ENCODE measurements around the gene RAP1B.
A peak's percentile ranks its signal among the peaks of the same experiment; 100 is the strongest.
"Not testable (repeated sequence)": the region's sequence is repeated elsewhere in the genome, so short reads cannot be mapped to it uniquely, and the experiment has no call there.

RAP1B gene

GRCh38 chr12:68637439-68637838 is 26.7 kb downstream of the RAP1B start:
- not testable (repeated sequence) for DNase-seq

- DNase-seq, result no peak
Measured at GRCh38 chr12:68638171-68638570, 27.5 kb downstream of the RAP1B start.

GRCh38 chr12:68638721-68639395 is 28.2 kb downstream of the RAP1B start:
- no peak for DNase-seq

- no peak for DNase-seq
Measured at GRCh38 chr12:68639396-68639767, 28.7 kb downstream of the RAP1B start.

- peak; percentile 26 for DNase-seq
Measured at GRCh38 chr12:68641138-68641537, 30.4 kb downstream of the RAP1B start.

- no peak for DNase-seq
Measured at GRCh38 chr12:68646484-68646883, 35.8 kb downstream of the RAP1B start.

- no peak for DNase-seq
Measured at GRCh38 chr12:68647507-68647906, 36.8 kb downstream of the RAP1B start.

- no peak for DNase-seq
Measured at GRCh38 chr12:68648179-68648578, 37.5 kb downstream of the RAP1B start.

DNA sequence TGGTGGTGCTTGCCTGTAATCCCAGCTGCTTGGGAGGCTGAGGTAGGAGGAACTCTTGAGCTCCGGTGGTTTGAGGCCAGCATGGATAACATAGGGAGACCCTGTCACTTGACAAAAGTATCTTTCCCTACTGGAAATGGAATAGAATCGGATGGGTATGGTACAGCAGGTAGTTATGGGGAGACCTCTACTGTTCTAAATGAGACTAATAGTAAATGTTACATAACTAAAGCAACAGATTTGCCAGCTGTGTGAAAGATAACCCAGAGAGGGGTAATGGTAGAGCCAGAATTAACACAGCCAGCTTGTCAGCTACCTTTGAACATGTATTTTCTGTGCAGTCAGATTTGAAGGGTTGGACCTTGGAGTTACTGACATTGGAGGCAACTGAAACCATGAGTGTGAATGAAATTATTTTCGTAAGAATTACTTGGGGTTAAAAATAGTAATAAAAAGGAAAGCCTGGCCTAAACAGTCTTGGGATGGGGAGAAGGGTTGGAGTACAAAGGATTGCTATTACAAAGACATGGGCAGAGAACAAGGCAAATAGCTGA is 54.4 kb downstream of the RAP1B start:
- DNase-seq, result no peak

GRCh38 chr12:68667291-68667690 is 56.6 kb downstream of the RAP1B start:
- no peak for DNase-seq

DNA sequence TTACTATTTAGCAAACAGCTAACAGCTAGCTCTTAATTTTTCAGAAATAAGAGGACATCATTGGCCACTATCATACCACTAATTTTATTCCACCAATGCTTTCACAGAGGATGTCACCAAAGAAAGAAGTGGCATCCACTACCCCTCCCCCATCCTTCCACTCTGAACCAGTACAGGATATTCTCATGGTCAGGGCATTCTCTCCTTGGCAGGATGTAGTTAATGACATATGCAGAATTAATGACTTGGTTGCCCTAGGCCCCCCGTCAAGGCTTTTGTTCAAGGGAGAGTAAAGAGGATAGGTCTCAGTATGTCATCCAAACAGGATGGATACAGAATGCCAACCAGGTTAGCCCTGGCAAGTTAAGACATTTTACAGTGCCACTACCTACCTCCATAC is 57.2 kb downstream of the RAP1B start:
- no peak for DNase-seq

DNA sequence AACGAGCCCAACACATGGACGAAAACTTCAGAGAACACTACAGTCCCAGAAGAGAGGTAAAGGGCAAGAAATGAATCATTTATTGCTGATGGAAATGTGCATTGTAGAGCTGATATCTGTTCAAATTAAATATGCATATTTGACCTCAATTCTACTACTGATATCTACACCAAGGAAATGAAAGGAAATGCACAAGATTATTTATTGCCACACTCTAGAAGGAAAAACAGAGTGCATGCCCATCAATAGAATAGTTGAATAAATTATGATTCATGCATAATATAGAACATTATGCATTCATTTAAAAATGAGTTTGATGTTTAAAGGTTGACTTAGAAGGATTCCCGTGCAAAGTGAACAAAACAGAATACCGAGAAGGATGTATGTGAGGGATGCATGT is 60.5 kb downstream of the RAP1B start:
- no peak for DNase-seq

- DNase-seq, result no peak
Measured at GRCh38 chr12:68673788-68674187, 63.1 kb downstream of the RAP1B start.

DNA sequence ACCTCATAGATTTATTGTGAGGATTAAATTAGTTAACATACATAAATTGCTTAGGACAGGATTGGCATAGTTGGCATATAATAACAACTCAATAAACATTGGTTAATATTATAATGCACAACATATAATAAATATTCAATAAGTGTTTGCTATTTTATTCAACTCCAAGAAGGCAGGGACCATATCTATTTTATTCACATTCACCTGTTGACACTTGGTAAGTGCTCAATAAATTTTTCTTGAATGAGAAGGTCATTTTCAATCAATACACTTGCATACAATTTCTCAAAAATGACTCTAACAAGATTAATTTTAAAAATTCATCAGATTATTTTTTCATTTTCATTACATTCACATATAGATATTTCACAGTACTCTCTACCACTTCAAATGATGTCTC is 63.7 kb downstream of the RAP1B start:
- DNase-seq, result no peak

DNA sequence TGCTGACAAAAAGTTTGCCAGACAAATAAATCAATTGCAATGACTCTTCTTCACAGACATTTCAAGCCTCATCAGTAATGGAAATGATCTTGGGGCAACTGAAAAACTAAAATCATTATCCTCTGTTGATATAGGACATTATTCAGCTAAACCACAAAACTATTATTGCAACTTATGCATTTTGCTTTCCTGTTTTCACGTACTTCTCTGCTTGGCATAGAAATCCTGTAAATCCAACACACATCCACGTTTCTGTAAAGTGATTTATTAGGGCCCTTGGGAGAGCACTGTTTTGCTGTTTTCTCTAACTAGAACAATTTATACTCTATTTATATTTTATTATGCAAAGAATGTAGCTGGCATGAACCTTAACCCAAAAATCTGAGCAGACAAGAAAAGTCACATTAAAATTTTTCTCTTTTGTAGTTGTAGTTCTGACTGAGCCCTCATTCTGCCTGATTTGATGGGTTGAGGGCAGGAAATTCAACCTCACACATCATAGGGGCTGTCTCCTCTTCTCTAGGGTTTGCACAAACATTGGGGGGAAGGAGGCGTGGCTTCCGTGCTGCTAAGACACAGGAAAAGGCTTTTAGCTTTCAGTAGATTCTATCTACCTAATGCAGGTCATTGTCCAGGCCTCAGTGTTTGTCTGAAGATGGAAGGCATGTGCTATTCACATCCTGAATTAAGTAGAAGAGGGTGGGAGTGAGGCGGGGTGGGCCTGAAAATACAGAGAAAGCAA is 64.6 kb downstream of the RAP1B start:
- peak; percentile 66 for DNase-seq

- not testable (repeated sequence) for DNase-seq
Measured at GRCh38 chr12:68676854-68677253, 66.2 kb downstream of the RAP1B start.

DNA sequence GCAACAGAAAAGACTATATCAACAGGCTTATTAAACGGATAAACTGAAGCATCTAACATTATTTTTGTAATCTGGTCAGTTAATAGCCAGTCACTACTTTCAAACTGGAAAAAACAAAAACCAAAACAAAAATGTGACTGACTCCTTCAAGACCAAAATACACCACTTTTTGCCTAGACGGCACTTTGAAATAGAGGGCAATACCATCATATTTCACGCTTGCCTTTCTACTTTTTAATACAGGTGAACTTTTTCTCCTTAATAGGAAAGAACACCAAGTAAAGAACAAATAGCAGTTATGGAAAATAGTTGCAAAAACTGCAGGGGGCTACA is 75.5 kb downstream of the RAP1B start:
- DNase-seq, result no peak

GRCh38 chr12:68686595-68687521 is 76.2 kb downstream of the RAP1B start, which contains the start of gene NUP107:
Gene NUP107 (plus strand): TSS chr12:68686978. CDS start chr12:68687066, 88 bp downstream.
- peak; percentile 97 for DNase-seq

- DNase-seq, result no peak
Measured at GRCh38 chr12:68695454-68695853, 84.8 kb downstream of the RAP1B start.

DNA sequence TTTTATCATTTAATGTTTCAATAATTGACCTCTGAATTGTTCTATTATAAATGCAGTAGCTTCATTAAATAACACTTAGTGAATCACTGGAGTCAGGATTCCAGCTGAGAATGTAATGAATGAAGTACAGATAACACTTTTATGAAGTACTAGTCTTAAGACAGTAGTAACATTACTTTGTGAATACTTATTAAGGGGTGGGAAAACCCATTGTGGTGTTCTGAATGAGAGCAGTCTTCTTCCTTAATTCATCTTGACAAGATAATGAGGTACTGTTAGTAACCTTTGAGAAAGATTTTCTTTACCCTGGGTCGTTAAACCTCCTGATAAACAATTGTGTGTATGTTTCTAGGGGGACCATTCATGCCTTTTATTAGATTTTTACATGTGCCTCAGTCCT is 88.8 kb downstream of the RAP1B start:
- no peak for DNase-seq
